K562 (cell line): ENCODE measurements around the gene PATL1.
"Not testable (repeated sequence)": the region's sequence is repeated elsewhere in the genome, so short reads cannot be mapped to it uniquely, and the experiment has no call there.

Experiments used
- ETS2 ChIP-seq: IDR thresholded peaks from 2 replicates; pipeline ENCODE4 v1.6.1; 2016; ENCODE audit warnings: borderline replicate concordance, missing genetic modification characterization, mild to moderate bottlenecking, moderate library complexity, missing compliant biosample characterization; ENCODE audit not compliant: poor library complexity, severe bottlenecking
- JUN ChIP-seq, 2 experiments: sonication (generic) in 1 of 2; formaldehyde crosslinking in 1 of 2; IDR thresholded peaks; 2 replicates each; pipeline versions ENCODE4 v1.6.1 to v1.8.0; 2012 to 2022; ENCODE audit warnings: borderline replicate concordance in 2 of 2, mild to moderate bottlenecking in 2 of 2, improper control_type of control experiment in 1 of 2, low read depth in 1 of 2, low read length in 1 of 2, missing genetic modification reagents in 1 of 2
- PRDM10 ChIP-seq: fragments of 450-650 bp; IDR thresholded peaks from 2 replicates; pipeline ENCODE4 v1.6.1; 2018; ENCODE audit not compliant: partially characterized antibody
- RBFOX2 ChIP-seq: fragments of 200-400 bp; formaldehyde crosslinking; IDR thresholded peaks from 2 replicates; pipeline ENCODE4 v1.6.1; 2017; ENCODE audit warnings: low read depth, mild to moderate bottlenecking, low read length, moderate library complexity
- TF ChIP-seq, protein P1 (sequence below): sonication (generic); formaldehyde crosslinking; IDR thresholded peaks from 2 replicates; pipeline ENCODE4 v1.8.1; 2023; ENCODE audit warnings: mild to moderate bottlenecking, missing genetic modification reagents

GRCh38 chr11:59626969-59627368 is 41.9 kb downstream of the PATL1 start:
- not testable (repeated sequence) for TF ChIP-seq JUN (IDR thresholded peaks at IDR 0.05; ENCODE audit: borderline replicate concordance, low read depth, low read length); JUN (CRISPR knock-in tag; IDR thresholded peaks at IDR 0.05; ENCODE audit: borderline replicate concordance); ETS2 (tag); RBFOX2; PRDM10
- TF ChIP-seq, protein P1, sequence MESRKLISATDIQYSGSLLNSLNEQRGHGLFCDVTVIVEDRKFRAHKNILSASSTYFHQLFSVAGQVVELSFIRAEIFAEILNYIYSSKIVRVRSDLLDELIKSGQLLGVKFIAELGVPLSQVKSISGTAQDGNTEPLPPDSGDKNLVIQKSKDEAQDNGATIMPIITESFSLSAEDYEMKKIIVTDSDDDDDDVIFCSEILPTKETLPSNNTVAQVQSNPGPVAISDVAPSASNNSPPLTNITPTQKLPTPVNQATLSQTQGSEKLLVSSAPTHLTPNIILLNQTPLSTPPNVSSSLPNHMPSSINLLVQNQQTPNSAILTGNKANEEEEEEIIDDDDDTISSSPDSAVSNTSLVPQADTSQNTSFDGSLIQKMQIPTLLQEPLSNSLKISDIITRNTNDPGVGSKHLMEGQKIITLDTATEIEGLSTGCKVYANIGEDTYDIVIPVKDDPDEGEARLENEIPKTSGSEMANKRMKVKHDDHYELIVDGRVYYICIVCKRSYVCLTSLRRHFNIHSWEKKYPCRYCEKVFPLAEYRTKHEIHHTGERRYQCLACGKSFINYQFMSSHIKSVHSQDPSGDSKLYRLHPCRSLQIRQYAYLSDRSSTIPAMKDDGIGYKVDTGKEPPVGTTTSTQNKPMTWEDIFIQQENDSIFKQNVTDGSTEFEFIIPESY (CRISPR knock-in tag), result not testable (repeated sequence)
